MM.1S (cell line): Measurements from ENCODE around the gene ADARB2.

ENCODE experiments used
- DNase-seq: peaks from one replicate; pipeline ENCODE4 v3.0.0-alpha.2; 2015
- H2AFZ ChIP-seq: fragments of 300-600 bp; sonication (generic); 2 replicates; pipeline ENCODE4 v1.6.0; 2016; ENCODE audit warnings: antibody characterized with exemption, low read length
- H3F3A ChIP-seq: fragments of 300-600 bp; sonication (generic); 2 replicates; pipeline ENCODE4 v1.6.1; 2016; ENCODE audit warnings: mild to moderate bottlenecking, antibody characterized with exemption, low read length, moderate library complexity, mixed read lengths; ENCODE audit not compliant: insufficient read depth
- H3K27ac ChIP-seq: fragments of 300-600 bp; sonication (generic); 2 replicates; pipeline ENCODE4 v1.5.1; 2016; ENCODE audit warnings: mild to moderate bottlenecking, low read length
- H3K27me3 ChIP-seq: fragments of 300-600 bp; sonication (generic); replicated peaks from 2 replicates; pipeline ENCODE4 v1.6.0; 2016; ENCODE audit warnings: low read length; ENCODE audit not compliant: insufficient read depth
- H3K36me3 ChIP-seq: fragments of 300-600 bp; sonication (generic); replicated peaks from 2 replicates; pipeline ENCODE4 v1.6.1; 2016; ENCODE audit warnings: mild to moderate bottlenecking, low read length, mixed read lengths; ENCODE audit not compliant: insufficient read depth
- H3K4me1 ChIP-seq: fragments of 300-600 bp; sonication (generic); 2 replicates; pipeline ENCODE4 v1.6.1; 2016; ENCODE audit warnings: low read length, mixed read lengths
- H3K4me2 ChIP-seq: fragments of 300-600 bp; sonication (generic); 2 replicates; pipeline ENCODE4 v1.6.0; 2016; ENCODE audit warnings: low read depth, low read length
- H3K4me3 ChIP-seq: fragments of 300-600 bp; sonication (generic); 2 replicates; pipeline ENCODE4 v1.5.1; 2016; ENCODE audit warnings: low read length, mixed read lengths
- H3K79me2 ChIP-seq: fragments of 300-600 bp; sonication (generic); 2 replicates; pipeline ENCODE4 v1.6.1; 2016; ENCODE audit warnings: mixed run types, low read length, mixed read lengths
- H3K9ac ChIP-seq: fragments of 300-600 bp; sonication (generic); 2 replicates; pipeline ENCODE4 v1.6.1; 2016; ENCODE audit warnings: low read length, mixed read lengths
- H3K9me2 ChIP-seq: fragments of 300-600 bp; sonication (generic); replicated peaks from 2 replicates; pipeline ENCODE4 v1.6.1; 2016; ENCODE audit warnings: mild to moderate bottlenecking, low read length, mixed read lengths; ENCODE audit not compliant: insufficient read depth
- H3K9me3 ChIP-seq: fragments of 300-600 bp; sonication (generic); replicated peaks from 2 replicates; pipeline ENCODE4 v1.6.1; 2016; ENCODE audit warnings: mild to moderate bottlenecking, low read length, mixed read lengths; ENCODE audit not compliant: insufficient read depth
- H4K20me1 ChIP-seq: fragments of 300-600 bp; sonication (generic); 2 replicates; pipeline ENCODE4 v1.6.1; 2016; ENCODE audit warnings: mild to moderate bottlenecking, low read length, moderate library complexity, mixed read lengths; ENCODE audit not compliant: insufficient read depth
- EZH2 ChIP-seq: fragments of 300-600 bp; sonication (generic); optimal IDR thresholded peaks from 2 replicates; pipeline ENCODE3; 2017; ENCODE audit warnings: low read depth, mild to moderate bottlenecking, antibody characterized with exemption, low read length, mixed read lengths
- EZH2phosphoT487 ChIP-seq: fragments of 300-600 bp; sonication (generic); IDR thresholded peaks from 2 replicates; pipeline ENCODE4 v1.6.1; 2018; ENCODE audit warnings: antibody characterized with exemption, low read length
- TF ChIP-seq, protein P1 (sequence below): fragments of 300-600 bp; sonication (generic); IDR thresholded peaks from 2 replicates; pipeline ENCODE4 v1.5.1; 2016; ENCODE audit warnings: antibody characterized with exemption, low read length, mixed read lengths

ADARB2 gene

DNA sequence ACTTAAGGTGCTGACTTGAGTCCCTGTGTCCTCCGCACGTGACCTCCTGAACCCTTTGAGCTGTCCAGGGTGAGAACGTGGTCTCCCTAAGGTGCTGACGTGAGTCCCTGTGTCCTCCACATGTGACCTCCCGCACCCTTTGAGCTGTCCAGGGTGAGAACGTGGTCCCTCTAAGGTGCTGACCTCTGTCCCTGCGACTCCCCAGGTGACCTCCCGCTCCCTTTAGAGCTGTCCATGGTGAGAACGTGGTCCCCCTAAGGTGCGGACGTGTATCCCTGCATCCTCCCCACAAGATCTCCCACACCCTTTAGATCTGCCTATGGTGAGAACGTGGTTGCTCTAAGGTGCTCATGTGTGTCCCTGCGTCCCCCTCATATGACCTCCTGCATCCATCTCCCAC, 174.3 kb downstream of the ADARB2 start:
- Histone ChIP-seq H2AFZ (no peak overlapping the region), H3K4me3 (no peak overlapping the region), H3K4me1 (no peaks in the 10 kb centered on the region), H3K27me3 (no peaks in the 10 kb centered on the region), H4K20me1 (no peaks in the 10 kb centered on the region), H3K4me2 (no peak overlapping the region), H3K27ac (no peak overlapping the region), H3K9me2 (no peaks in the 10 kb centered on the region), H3K79me2 (no peaks in the 10 kb centered on the region), H3K9me3 (no peaks in the 10 kb centered on the region), H3K36me3 (no peaks in the 10 kb centered on the region), H3F3A (no peaks in the 10 kb centered on the region), H3K9ac (no peak overlapping the region)
- DNase-seq: no peak
- TF ChIP-seq EZH2 (no peak), EZH2phosphoT487 (no peak)
- TF ChIP-seq, protein P1, sequence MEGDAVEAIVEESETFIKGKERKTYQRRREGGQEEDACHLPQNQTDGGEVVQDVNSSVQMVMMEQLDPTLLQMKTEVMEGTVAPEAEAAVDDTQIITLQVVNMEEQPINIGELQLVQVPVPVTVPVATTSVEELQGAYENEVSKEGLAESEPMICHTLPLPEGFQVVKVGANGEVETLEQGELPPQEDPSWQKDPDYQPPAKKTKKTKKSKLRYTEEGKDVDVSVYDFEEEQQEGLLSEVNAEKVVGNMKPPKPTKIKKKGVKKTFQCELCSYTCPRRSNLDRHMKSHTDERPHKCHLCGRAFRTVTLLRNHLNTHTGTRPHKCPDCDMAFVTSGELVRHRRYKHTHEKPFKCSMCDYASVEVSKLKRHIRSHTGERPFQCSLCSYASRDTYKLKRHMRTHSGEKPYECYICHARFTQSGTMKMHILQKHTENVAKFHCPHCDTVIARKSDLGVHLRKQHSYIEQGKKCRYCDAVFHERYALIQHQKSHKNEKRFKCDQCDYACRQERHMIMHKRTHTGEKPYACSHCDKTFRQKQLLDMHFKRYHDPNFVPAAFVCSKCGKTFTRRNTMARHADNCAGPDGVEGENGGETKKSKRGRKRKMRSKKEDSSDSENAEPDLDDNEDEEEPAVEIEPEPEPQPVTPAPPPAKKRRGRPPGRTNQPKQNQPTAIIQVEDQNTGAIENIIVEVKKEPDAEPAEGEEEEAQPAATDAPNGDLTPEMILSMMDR: no peak

GRCh38 chr10:1561731-1562337, 175.5 kb downstream of the ADARB2 start:
- H4K20me1 ChIP-seq: no peaks in the 10 kb centered on the region
- H3K9me3 ChIP-seq: no peaks in the 10 kb centered on the region
- H3K4me1 ChIP-seq: no peaks in the 10 kb centered on the region
- H2AFZ ChIP-seq: no peak overlapping the region
- no peak for TF ChIP-seq EZH2phosphoT487
- TF ChIP-seq EZH2: no peak
- TF ChIP-seq, protein P1: no peak
- no peaks in the 10 kb centered on the region for H3K79me2 ChIP-seq
- no peaks in the 10 kb centered on the region for H3K9me2 ChIP-seq
- no peak for DNase-seq
- H3K4me3 ChIP-seq: no peak overlapping the region
- no peak overlapping the region for H3K9ac ChIP-seq
- no peak overlapping the region for H3K4me2 ChIP-seq
- no peaks in the 10 kb centered on the region for H3K36me3 ChIP-seq
- H3K27ac ChIP-seq: no peak overlapping the region
- no peaks in the 10 kb centered on the region for H3F3A ChIP-seq
- H3K27me3 ChIP-seq: no peaks in the 10 kb centered on the region

- Histone ChIP-seq H3K4me1 (no peaks in the 10 kb centered on the region), H3K36me3 (no peaks in the 10 kb centered on the region), H3K27me3 (no peaks in the 10 kb centered on the region), H3K9ac (no peak overlapping the region), H3K27ac (no peak overlapping the region), H3K4me3 (no peak overlapping the region), H4K20me1 (no peaks in the 10 kb centered on the region), H3K4me2 (no peak overlapping the region), H3K9me3 (no peaks in the 10 kb centered on the region), H2AFZ (no peak overlapping the region), H3K9me2 (no peaks in the 10 kb centered on the region), H3K79me2 (no peaks in the 10 kb centered on the region), H3F3A (no peaks in the 10 kb centered on the region)
- TF ChIP-seq EZH2 (no peak), EZH2phosphoT487 (no peak)
- TF ChIP-seq, protein P1: no peak
- DNase-seq: no peak
Observed at GRCh38 chr10:1560535-1561192, 176.7 kb downstream of the ADARB2 start.
